ENCODE results near the gene COL8A2. TPM values are rescaled to one million over a fixed set of nuclear protein-coding genes. Genes with fewer than 3 reads are reported as not detected.

Gene COL8A2
- total RNA-seq, 1 donor from 2014 or later = 1.4 TPM

DNA sequence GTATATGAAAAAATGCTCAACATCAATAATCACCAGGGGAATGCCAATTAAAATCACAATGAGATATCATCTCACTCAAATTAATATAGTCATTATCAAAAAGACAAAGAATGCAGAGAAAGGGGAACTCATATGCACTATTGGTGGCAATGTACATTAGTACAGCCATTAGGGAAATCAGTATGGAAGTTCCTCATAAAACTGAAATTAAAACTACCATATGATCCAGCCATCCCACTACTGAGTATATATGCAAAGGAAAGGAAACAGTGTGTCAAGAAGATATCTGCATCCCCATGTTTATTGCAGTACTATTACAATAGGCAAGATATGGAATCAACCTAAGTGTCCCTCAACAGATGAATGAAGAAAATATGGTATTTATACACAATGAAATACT lies 73.2 kb downstream of the COL8A2 start:
- DNase-seq = no peak
- intact Hi-C loops (cut with DNase I) = no loop called here
- ATAC-seq (ENCODE audit: poor library complexity) = no peak

Other genes starting within 250 kb of the COL8A2 start
- 17.5 TPM for gene AGO1, start 242.0 kb downstream of the COL8A2 start, total RNA-seq
- gene AGO3, start 194.1 kb downstream of the COL8A2 start, total RNA-seq = 12.7 TPM
- not detected for gene TEKT2, start 41.1 kb downstream of the COL8A2 start, total RNA-seq
- gene ADPRS, start 36.3 kb downstream of the COL8A2 start, total RNA-seq = 19.1 TPM
- gene TRAPPC3, start 24.3 kb upstream of the COL8A2 start, total RNA-seq = 59.6 TPM
- 390 TPM for gene MAP7D1, start 30.9 kb upstream of the COL8A2 start, total RNA-seq
- gene THRAP3, start 99.2 kb upstream of the COL8A2 start, total RNA-seq = 57.6 TPM
- 1.3 TPM for gene SH3D21, start 181.1 kb upstream of the COL8A2 start, total RNA-seq
- gene EVA1B, start 198.4 kb upstream of the COL8A2 start, total RNA-seq = 10.8 TPM

Data from Right ventricle myocardium superior (tissue), 1 donor.